Ramos (cell line): Measurements from ENCODE around the gene TENT5C.

Experiments
- in situ Hi-C: fragments of 300-500 bp; cut with MboI; formaldehyde crosslinking; loops from one replicate; pipeline ENCODE4 v1.14.3; 2022; ENCODE audit warnings: low sequenced_read_pairs; ENCODE audit not compliant: unreplicated experiment

Gene TENT5C

GRCh38 chr1:117611121-117611601, 5.3 kb downstream of the TENT5C start:
- in situ Hi-C loops = no loop called here

- in situ Hi-C loops = no loop called here
Observed at GRCh38 chr1:117611894-117612483, 6.1 kb downstream of the TENT5C start.

GRCh38 chr1:117612517-117613248, 6.8 kb downstream of the TENT5C start:
- in situ Hi-C loops = no loop called here

GRCh38 chr1:117613249-117613968, 7.6 kb downstream of the TENT5C start:
- in situ Hi-C loops = no loop called here

GRCh38 chr1:117613969-117614729, 8.3 kb downstream of the TENT5C start:
- in situ Hi-C loops = no loop called here

GRCh38 chr1:117615474-117615873, 9.6 kb downstream of the TENT5C start:
- in situ Hi-C loops = no loop called here

- in situ Hi-C loops = no loop called here
Observed at GRCh38 chr1:117616356-117616755, 10.5 kb downstream of the TENT5C start.

GRCh38 chr1:117616967-117617366, 11.1 kb downstream of the TENT5C start:
- in situ Hi-C loops = no loop called here

GRCh38 chr1:117618450-117619122, 12.7 kb downstream of the TENT5C start:
- in situ Hi-C loops = no loop called here

GRCh38 chr1:117620440-117620839, 14.6 kb downstream of the TENT5C start:
- in situ Hi-C loops = no loop called here

- in situ Hi-C loops = no loop called here
Observed at GRCh38 chr1:117621316-117621715, 15.5 kb downstream of the TENT5C start.

- in situ Hi-C loops = no loop called here
Observed at GRCh38 chr1:117622726-117623125, 16.9 kb downstream of the TENT5C start.

GRCh38 chr1:117623141-117623540, 17.3 kb downstream of the TENT5C start:
- in situ Hi-C loops = no loop called here

GRCh38 chr1:117623698-117624097, 17.9 kb downstream of the TENT5C start:
- in situ Hi-C loops = no loop called here

- in situ Hi-C loops = no loop called here
Observed at GRCh38 chr1:117627546-117628130, 21.8 kb downstream of the TENT5C start.

GRCh38 chr1:117628343-117628742, 22.5 kb downstream of the TENT5C start:
- in situ Hi-C loops = no loop called here

- in situ Hi-C loops = no loop called here
Observed at GRCh38 chr1:117629625-117630422, 24.0 kb downstream of the TENT5C start.

GRCh38 chr1:117630423-117630998, 24.7 kb downstream of the TENT5C start:
- in situ Hi-C loops = no loop called here
